ENCODE results near the gene ZNF460.

Gene ZNF460

GRCh38 chr19:57282011-57282643 lies 1.8 kb downstream of the ZNF460 start:
- no peak for DNase-seq

- DNase-seq = no peak
Observed at GRCh38 chr19:57288373-57288772, 8.1 kb downstream of the ZNF460 start.

- DNase-seq = no peak
Observed at GRCh38 chr19:57290970-57291369, 10.7 kb downstream of the ZNF460 start.

- no peak for DNase-seq
Observed at GRCh38 chr19:57292547-57292946, 12.3 kb downstream of the ZNF460 start.

GRCh38 chr19:57293719-57294118 lies 13.4 kb downstream of the ZNF460 start:
- DNase-seq = no peak

GRCh38 chr19:57302020-57302465 lies 21.8 kb downstream of the ZNF460 start:
- DNase-seq = no peak

GRCh38 chr19:57302727-57303401 lies 22.6 kb downstream of the ZNF460 start:
- DNase-seq = no peak

GRCh38 chr19:57305056-57305455 lies 24.8 kb downstream of the ZNF460 start:
- no peak for DNase-seq

- DNase-seq = no peak
Observed at GRCh38 chr19:57308514-57308913, 28.2 kb downstream of the ZNF460 start.

- DNase-seq = no peak
Observed at GRCh38 chr19:57310792-57311191, 30.5 kb downstream of the ZNF460 start.

- no peak for DNase-seq
Observed at GRCh38 chr19:57314146-57314545, 33.9 kb downstream of the ZNF460 start.

- no peak for DNase-seq
Observed at GRCh38 chr19:57317503-57317902, 37.2 kb downstream of the ZNF460 start.

- DNase-seq = no peak
Observed at GRCh38 chr19:57319869-57320179, 39.5 kb downstream of the ZNF460 start.

- peak; percentile 94 for DNase-seq
Observed at GRCh38 chr19:57320180-57321084, 40.1 kb downstream of the ZNF460 start, which contains the start of gene ZNF543. TSS of gene ZNF543 (plus strand) at chr19:57320472. CDS start at chr19:57320854, 382 bp downstream.

- no peak for DNase-seq
Observed at GRCh38 chr19:57321116-57321515, 40.8 kb downstream of the ZNF460 start.

- DNase-seq = no peak
Observed at GRCh38 chr19:57321751-57322150, 41.5 kb downstream of the ZNF460 start.

- no peak for DNase-seq
Observed at GRCh38 chr19:57324992-57325391, 44.7 kb downstream of the ZNF460 start.

- no peak for DNase-seq
Observed at GRCh38 chr19:57327993-57328392, 47.7 kb downstream of the ZNF460 start.

GRCh38 chr19:57334191-57334590 lies 53.9 kb downstream of the ZNF460 start:
- DNase-seq = no peak

- no peak for DNase-seq
Observed at GRCh38 chr19:57338877-57339276, 58.6 kb downstream of the ZNF460 start.

- no peak for DNase-seq
Observed at GRCh38 chr19:57342582-57342981, 62.3 kb downstream of the ZNF460 start.
